Memory B cell (primary cell): ENCODE results near the gene ENPP6.
"Not testable (repeated sequence)": the region's sequence is repeated elsewhere in the genome, so short reads cannot be mapped to it uniquely, and the experiment has no call there.

ENCODE experiments used
- ATAC-seq: fragments of 150-1000 bp; cut with Tn5 transposase; 2 replicates; pipeline ENCODE4 v1.10.0; 2021; ENCODE audit warnings: low read depth, mild to moderate bottlenecking, moderate library complexity
- DNase-seq, 2 donors: peaks; one replicate each; pipeline ENCODE4 v3.0.0; 2022; ENCODE audit warnings: low spot score in 2 of 2
- H3K27ac Mint-ChIP-seq: one replicate; pipeline ENCODE4 v1.8.0; 2022; ENCODE audit warnings: mild to moderate bottlenecking, moderate library complexity, mixed read lengths
- H3K27me3 Mint-ChIP-seq: one replicate; pipeline ENCODE4 v1.8.0; 2022; ENCODE audit warnings: mixed read lengths
- H3K36me3 Mint-ChIP-seq: one replicate; pipeline ENCODE4 v1.8.0; 2022; ENCODE audit warnings: mild to moderate bottlenecking, mixed read lengths
- H3K4me1 Mint-ChIP-seq: one replicate; pipeline ENCODE4 v1.8.0; 2022; ENCODE audit warnings: mixed read lengths
- H3K4me3 Mint-ChIP-seq: one replicate; pipeline ENCODE4 v1.8.0; 2022; ENCODE audit warnings: mild to moderate bottlenecking, moderate library complexity, mixed read lengths
- H3K9me3 Mint-ChIP-seq: one replicate; pipeline ENCODE4 v1.8.0; 2022; ENCODE audit warnings: mixed read lengths

The ENPP6 gene

GRCh38 chr4:184140901-184141300 lies 76.8 kb downstream of the ENPP6 start:
- Mint-ChIP-seq H3K27me3 (peaks cover 11% of the 10 kb centered on the region), H3K9me3 (peaks cover 13% of the 10 kb centered on the region)
- not testable (repeated sequence) for H3K4me3 Mint-ChIP-seq, DNase-seq, H3K27ac Mint-ChIP-seq, H3K36me3 Mint-ChIP-seq, H3K4me1 Mint-ChIP-seq, ATAC-seq

DNA sequence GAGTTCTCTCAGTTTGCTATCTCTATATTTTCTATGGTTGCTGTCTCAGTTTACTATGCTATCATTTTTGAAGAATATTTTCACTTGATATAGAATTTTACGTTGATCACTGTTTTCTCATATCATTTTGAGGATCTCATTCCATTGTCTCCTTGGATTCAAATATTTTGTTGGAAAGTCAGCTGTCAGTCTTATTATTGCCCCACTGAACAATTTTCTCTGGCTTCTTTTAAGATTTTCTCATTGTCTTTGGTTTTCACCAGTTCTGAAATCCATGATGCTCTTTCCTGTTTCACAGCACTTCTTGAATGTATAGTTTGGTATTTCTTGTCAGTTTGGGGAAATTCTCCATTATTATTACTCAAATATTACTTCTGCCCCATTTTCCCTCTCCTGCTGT lies 81.1 kb downstream of the ENPP6 start:
- H3K27me3 Mint-ChIP-seq = peaks cover 8% of the 10 kb centered on the region
- no peak for ATAC-seq
- DNase-seq = no peak
- no peak overlapping the region for H3K4me3 Mint-ChIP-seq
- peaks cover 11% of the 10 kb centered on the region for H3K9me3 Mint-ChIP-seq
- no peak overlapping the region for H3K27ac Mint-ChIP-seq
- H3K4me1 Mint-ChIP-seq = no peaks in the 10 kb centered on the region
- peaks cover 7% of the 10 kb centered on the region for H3K36me3 Mint-ChIP-seq

- DNase-seq (no peak), ATAC-seq (no peak)
- H3K27me3 Mint-ChIP-seq = peaks cover 11% of the 10 kb centered on the region
- H3K4me3 Mint-ChIP-seq = no peak overlapping the region
- H3K27ac Mint-ChIP-seq = no peak overlapping the region
- no peaks in the 10 kb centered on the region for H3K36me3 Mint-ChIP-seq
- peaks cover 6% of the 10 kb centered on the region for H3K9me3 Mint-ChIP-seq
- no peaks in the 10 kb centered on the region for H3K4me1 Mint-ChIP-seq
Observed at GRCh38 chr4:184126800-184127199, 90.9 kb downstream of the ENPP6 start.

- H3K9me3 Mint-ChIP-seq = peaks cover 6% of the 10 kb centered on the region
- H3K4me1 Mint-ChIP-seq = no peaks in the 10 kb centered on the region
- H3K4me3 Mint-ChIP-seq = no peak overlapping the region
- ATAC-seq (no peak), DNase-seq (no peak)
- no peaks in the 10 kb centered on the region for H3K36me3 Mint-ChIP-seq
- peaks cover 11% of the 10 kb centered on the region for H3K27me3 Mint-ChIP-seq
- H3K27ac Mint-ChIP-seq = no peak overlapping the region
Observed at GRCh38 chr4:184122631-184123408, 94.9 kb downstream of the ENPP6 start.

- H3K4me1 Mint-ChIP-seq = no peaks in the 10 kb centered on the region
- H3K4me3 Mint-ChIP-seq = no peak overlapping the region
Observed at GRCh38 chr4:184120549-184121127, 97.0 kb downstream of the ENPP6 start.

DNA sequence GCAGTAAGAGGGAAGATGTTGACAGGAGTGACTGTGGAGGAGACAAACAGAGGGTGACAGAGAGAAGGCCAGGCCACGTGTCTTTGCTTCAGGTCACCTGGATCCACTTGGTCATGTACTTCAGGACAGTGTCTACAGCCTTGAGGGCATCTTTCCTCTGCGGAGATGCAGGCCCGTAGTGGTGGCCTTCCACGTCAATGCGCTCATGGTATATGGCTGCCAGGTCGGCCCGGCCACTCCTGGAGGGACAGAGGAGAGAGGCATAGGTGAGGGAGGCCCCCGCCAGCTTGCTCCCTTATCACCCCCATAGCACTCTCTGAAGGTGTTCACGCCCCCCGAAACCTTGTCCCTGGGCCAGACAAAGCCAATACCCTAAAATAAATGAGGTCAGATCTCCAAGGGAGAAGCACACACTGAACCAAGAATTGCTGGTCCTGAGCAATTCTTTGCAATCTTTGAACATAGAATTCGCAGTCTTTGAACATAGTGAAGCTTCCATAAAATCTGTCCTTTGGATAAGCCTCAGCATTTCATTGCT lies 99.9 kb downstream of the ENPP6 start:
- H3K27ac Mint-ChIP-seq = no peak overlapping the region
- no peaks in the 10 kb centered on the region for H3K4me1 Mint-ChIP-seq
- H3K9me3 Mint-ChIP-seq = no peaks in the 10 kb centered on the region
- no peaks in the 10 kb centered on the region for H3K36me3 Mint-ChIP-seq
- no peak for DNase-seq
- ATAC-seq = no peak
- peaks cover 5% of the 10 kb centered on the region for H3K27me3 Mint-ChIP-seq
- no peak overlapping the region for H3K4me3 Mint-ChIP-seq

More at GRCh38 chr4:184120549-184121127, 97.0 kb downstream of the ENPP6 start:
- no peak overlapping the region for H3K27ac Mint-ChIP-seq
- ATAC-seq (no peak), DNase-seq (no peak)
- H3K9me3 Mint-ChIP-seq = no peaks in the 10 kb centered on the region
- peaks cover 8% of the 10 kb centered on the region for H3K27me3 Mint-ChIP-seq
- H3K36me3 Mint-ChIP-seq = no peaks in the 10 kb centered on the region

- H3K27me3 Mint-ChIP-seq = peaks cover 10% of the 10 kb centered on the region
- DNase-seq (no peak), ATAC-seq (no peak)
- no peaks in the 10 kb centered on the region for H3K9me3 Mint-ChIP-seq
- no peak overlapping the region for H3K27ac Mint-ChIP-seq
- no peaks in the 10 kb centered on the region for H3K36me3 Mint-ChIP-seq
- no peak overlapping the region for H3K4me3 Mint-ChIP-seq
- no peaks in the 10 kb centered on the region for H3K4me1 Mint-ChIP-seq
Observed at GRCh38 chr4:184115399-184115798, 102.3 kb downstream of the ENPP6 start.

DNA sequence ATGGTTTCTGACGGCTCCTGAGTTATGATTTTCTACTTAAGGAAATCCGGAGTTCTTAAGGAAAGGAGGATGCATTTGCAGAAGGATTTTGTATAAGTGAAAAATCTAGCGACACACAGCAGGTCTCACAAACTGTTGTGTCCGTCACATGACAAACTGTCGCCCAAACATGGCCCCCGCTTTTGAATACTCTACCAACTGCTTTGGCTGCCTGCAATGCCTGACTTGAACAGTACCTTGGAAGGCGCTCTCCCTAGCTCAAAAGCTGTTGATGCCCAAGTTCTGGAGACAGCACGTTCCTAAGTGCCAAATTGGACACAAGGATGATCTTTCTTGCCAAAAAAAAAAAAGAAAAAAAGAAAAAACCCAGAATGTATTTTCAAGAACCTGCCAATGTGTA lies 103.2 kb downstream of the ENPP6 start:
- no peaks in the 10 kb centered on the region for H3K4me1 Mint-ChIP-seq
- ATAC-seq (no peak), DNase-seq (no peak)
- H3K27ac Mint-ChIP-seq = no peak overlapping the region
- no peaks in the 10 kb centered on the region for H3K36me3 Mint-ChIP-seq
- H3K4me3 Mint-ChIP-seq = no peak overlapping the region
- H3K27me3 Mint-ChIP-seq = peaks cover 10% of the 10 kb centered on the region
- H3K9me3 Mint-ChIP-seq = no peaks in the 10 kb centered on the region

DNA sequence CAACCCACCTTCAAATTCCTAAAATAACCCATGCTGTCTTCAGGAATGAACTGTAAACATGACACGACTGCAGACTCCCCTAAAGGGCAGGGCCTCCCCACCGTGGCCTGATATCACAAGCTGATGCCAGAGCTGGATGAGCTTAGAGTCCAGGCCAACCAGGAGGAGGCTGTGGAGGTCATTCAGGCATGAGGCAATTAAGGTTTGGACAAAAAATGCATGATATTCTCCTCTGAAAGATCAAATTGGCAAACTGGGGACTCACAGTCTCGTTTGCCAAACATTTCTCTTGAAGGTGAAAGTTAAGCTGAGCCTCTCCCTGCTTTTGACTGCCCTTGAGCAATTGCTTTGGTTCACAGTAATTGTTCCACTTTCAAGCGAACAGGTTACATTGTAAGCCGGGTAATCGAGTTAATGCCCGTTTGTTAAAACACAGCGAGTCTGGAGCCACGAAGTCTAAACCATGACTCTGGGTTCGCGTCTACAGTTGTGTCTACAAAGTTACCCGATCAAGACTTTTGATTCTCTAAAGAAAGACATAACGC lies 105.6 kb downstream of the ENPP6 start:
- no peak for ATAC-seq
- no peaks in the 10 kb centered on the region for H3K4me1 Mint-ChIP-seq

GRCh38 chr4:184111233-184111832 lies 106.3 kb downstream of the ENPP6 start:
- Mint-ChIP-seq H3K27me3 (peaks cover 16% of the 10 kb centered on the region), H3K4me3 (no peak overlapping the region), H3K9me3 (no peaks in the 10 kb centered on the region), H3K4me1 (no peaks in the 10 kb centered on the region), H3K36me3 (no peaks in the 10 kb centered on the region), H3K27ac (no peak overlapping the region)
- DNase-seq = no peak
- ATAC-seq = no peak

More for the DNA sequence above, 105.6 kb downstream of the ENPP6 start:
- Mint-ChIP-seq H3K36me3 (no peaks in the 10 kb centered on the region), H3K4me3 (no peak overlapping the region), H3K27me3 (peaks cover 12% of the 10 kb centered on the region), H3K9me3 (no peaks in the 10 kb centered on the region), H3K27ac (no peak overlapping the region)
- DNase-seq = no peak

- Mint-ChIP-seq H3K4me3 (no peak overlapping the region), H3K4me1 (no peaks in the 10 kb centered on the region), H3K27me3 (peaks cover 17% of the 10 kb centered on the region), H3K27ac (no peak overlapping the region), H3K9me3 (no peaks in the 10 kb centered on the region), H3K36me3 (no peaks in the 10 kb centered on the region)
- DNase-seq (no peak), ATAC-seq (no peak)
Observed at GRCh38 chr4:184110452-184111224, 107.0 kb downstream of the ENPP6 start.

- Mint-ChIP-seq H3K4me3 (no peak overlapping the region), H3K4me1 (no peaks in the 10 kb centered on the region), H3K27ac (no peak overlapping the region), H3K27me3 (peaks cover 18% of the 10 kb centered on the region), H3K9me3 (no peaks in the 10 kb centered on the region), H3K36me3 (no peaks in the 10 kb centered on the region)
- ATAC-seq = no peak
- DNase-seq = no peak
Observed at GRCh38 chr4:184108006-184108501, 109.6 kb downstream of the ENPP6 start.

GRCh38 chr4:184104419-184105101 lies 113.1 kb downstream of the ENPP6 start:
- H3K27me3 Mint-ChIP-seq = peaks cover 18% of the 10 kb centered on the region
- no peak overlapping the region for H3K27ac Mint-ChIP-seq
- H3K4me3 Mint-ChIP-seq = no peak overlapping the region
- peaks cover 2% of the 10 kb centered on the region for H3K4me1 Mint-ChIP-seq
- DNase-seq (no peak), ATAC-seq (no peak)
- H3K36me3 Mint-ChIP-seq = no peaks in the 10 kb centered on the region
- no peaks in the 10 kb centered on the region for H3K9me3 Mint-ChIP-seq
